ENCODE measurements around the gene ULK4.

DNA sequence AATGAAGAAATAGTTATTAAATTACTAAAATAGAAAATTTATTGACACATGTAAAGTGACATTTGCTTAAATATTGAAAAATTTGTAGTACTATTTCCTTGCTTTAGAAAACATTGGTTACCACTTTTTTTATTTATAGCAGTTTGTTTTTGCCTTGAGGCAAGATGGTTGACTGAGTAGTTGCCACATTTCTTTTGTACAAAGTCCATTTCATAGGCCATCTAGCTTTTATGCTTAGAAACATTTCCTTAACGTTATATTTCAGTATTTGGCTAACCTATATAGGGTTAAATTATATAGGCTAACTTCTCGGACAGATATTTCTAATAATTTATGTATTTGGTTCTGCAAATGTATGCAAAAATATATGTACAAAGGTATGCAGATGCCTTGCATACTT, 745.5 kb downstream of the ULK4 start:
- TF ChIP-seq, protein P1, sequence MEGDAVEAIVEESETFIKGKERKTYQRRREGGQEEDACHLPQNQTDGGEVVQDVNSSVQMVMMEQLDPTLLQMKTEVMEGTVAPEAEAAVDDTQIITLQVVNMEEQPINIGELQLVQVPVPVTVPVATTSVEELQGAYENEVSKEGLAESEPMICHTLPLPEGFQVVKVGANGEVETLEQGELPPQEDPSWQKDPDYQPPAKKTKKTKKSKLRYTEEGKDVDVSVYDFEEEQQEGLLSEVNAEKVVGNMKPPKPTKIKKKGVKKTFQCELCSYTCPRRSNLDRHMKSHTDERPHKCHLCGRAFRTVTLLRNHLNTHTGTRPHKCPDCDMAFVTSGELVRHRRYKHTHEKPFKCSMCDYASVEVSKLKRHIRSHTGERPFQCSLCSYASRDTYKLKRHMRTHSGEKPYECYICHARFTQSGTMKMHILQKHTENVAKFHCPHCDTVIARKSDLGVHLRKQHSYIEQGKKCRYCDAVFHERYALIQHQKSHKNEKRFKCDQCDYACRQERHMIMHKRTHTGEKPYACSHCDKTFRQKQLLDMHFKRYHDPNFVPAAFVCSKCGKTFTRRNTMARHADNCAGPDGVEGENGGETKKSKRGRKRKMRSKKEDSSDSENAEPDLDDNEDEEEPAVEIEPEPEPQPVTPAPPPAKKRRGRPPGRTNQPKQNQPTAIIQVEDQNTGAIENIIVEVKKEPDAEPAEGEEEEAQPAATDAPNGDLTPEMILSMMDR (tag by site-specific recombination; IDR thresholded peaks at IDR 0.05), result no peak
- TF ChIP-seq ZNF155 (tag by site-specific recombination; IDR thresholded peaks at IDR 0.05) (no peak), ZNF837 (tag by site-specific recombination; IDR thresholded peaks at IDR 0.05) (no peak)
